GM12872 (cell line): Measurements from ENCODE around the gene PLA2G2D.

Experiments
- CTCF ChIP-seq: IDR thresholded peaks from 3 replicates; pipeline ENCODE4 v1.5.1; 2011; ENCODE audit warnings: low read depth, mild to moderate bottlenecking, low read length, moderate library complexity; ENCODE audit not compliant: insufficient read depth

Gene PLA2G2D

GRCh38 chr1:20158358-20159070, 39.2 kb upstream of the PLA2G2D start:
- TF ChIP-seq CTCF = no peak

GRCh38 chr1:20154301-20154831, 35.0 kb upstream of the PLA2G2D start:
- no peak for TF ChIP-seq CTCF

- no peak for TF ChIP-seq CTCF
Measured at GRCh38 chr1:20153000-20153418, 33.7 kb upstream of the PLA2G2D start.

GRCh38 chr1:20152599-20152930, 33.2 kb upstream of the PLA2G2D start:
- no peak for TF ChIP-seq CTCF

- peak; percentile 89 for TF ChIP-seq CTCF
Measured at GRCh38 chr1:20151906-20152598, 32.7 kb upstream of the PLA2G2D start.

GRCh38 chr1:20150969-20151368, 31.6 kb upstream of the PLA2G2D start:
- TF ChIP-seq CTCF = no peak

GRCh38 chr1:20150326-20150705, 31.0 kb upstream of the PLA2G2D start:
- TF ChIP-seq CTCF = no peak
